ENCODE measurements around the gene FBXO27. TPM values are rescaled to one million over a fixed set of nuclear protein-coding genes. Genes with fewer than 3 reads are reported as not detected.

FBXO27 gene
- total RNA-seq, 4 donors from 2014 or later = 5.7 to 14.0 (median 8.3) TPM

DNA sequence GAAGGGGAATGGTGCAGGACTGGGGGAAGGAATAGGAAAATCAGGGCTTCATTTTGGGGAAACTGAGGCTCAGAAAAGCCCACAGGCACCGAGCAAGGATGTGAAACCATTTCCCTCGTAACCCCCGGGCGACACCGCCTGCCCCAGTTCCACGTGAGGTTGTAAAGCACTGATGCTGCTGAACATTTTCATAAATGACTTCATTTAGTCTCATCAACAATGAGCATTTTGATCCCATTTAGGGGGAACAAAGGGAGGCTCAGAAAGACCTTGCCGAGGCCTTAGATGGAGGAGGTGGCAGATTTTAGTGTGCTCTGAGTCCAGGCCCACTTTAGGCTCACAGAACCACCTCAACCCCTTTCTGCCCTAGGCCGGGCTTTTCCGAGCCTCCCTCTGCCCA lies 20.5 kb upstream of the FBXO27 start:
- no peaks in the 10 kb centered on the region for H3K4me1 ChIP-seq
- no peak for DNase-seq

DNA sequence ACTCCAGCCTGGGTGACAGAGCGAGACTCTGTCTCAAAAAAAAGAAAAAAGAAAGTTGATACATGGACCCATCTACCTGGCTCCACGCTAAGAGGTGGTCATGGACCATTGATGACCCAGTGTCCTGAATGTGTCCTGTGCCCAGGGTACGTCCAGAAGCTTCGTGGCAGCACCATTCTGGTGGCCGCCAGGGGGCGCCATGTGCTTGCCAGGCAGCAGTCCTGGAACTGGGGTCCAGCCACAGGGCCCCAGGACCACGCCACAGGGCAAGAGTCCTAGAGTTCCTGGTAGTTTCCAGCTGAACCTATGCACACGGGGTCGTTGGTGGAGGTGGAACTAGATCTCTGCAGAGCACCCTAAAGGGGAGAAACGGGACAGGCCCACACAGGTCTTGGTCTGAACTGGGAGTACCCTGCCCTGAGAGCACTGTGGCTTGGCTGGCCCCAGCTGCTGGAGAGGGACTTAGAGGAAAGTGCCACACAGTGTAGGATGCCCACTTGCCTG lies 19.9 kb upstream of the FBXO27 start:
- TF ChIP-seq CTCF (IDR thresholded peaks at IDR 0.05) = peak; percentile 56 to 81 (median 68)
- no peak for TF ChIP-seq POLR2A (IDR thresholded peaks at IDR 0.05)
- 17 to 24% methylated on average over 5 of the region's 10 CpGs for WGBS, 2 donors
- intact Hi-C loops (cut with DNase I) = no loop called here
- Histone ChIP-seq H3K4me1 (no peaks in the 10 kb centered on the region), H3K36me3 (no peaks in the 10 kb centered on the region), H3K27me3 (peaks cover 0 to 5% (median 0%) of the 10 kb centered on the region in 4 donors), H3K27ac (no peak overlapping the region), H3K4me3 (no peak overlapping the region), H3K9me3 (no peaks in the 10 kb centered on the region)
- no peak for DNase-seq

More for the DNA sequence above, 20.5 kb upstream of the FBXO27 start:
- no peak for TF ChIP-seq CTCF (IDR thresholded peaks at IDR 0.05)
- no peak for TF ChIP-seq POLR2A (IDR thresholded peaks at IDR 0.05)
- WGBS, 2 donors = 87 to 96% methylated on average over 5 to 7 of the region's 9 CpGs
- no peaks in the 10 kb centered on the region for H3K36me3 ChIP-seq
- H3K4me3 ChIP-seq = no peak overlapping the region
- no peak overlapping the region for H3K27ac ChIP-seq
- H3K27me3 ChIP-seq = peaks cover 0 to 5% (median 0%) of the 10 kb centered on the region in 4 donors
- no peaks in the 10 kb centered on the region for H3K9me3 ChIP-seq
- intact Hi-C loops (cut with DNase I) = no loop called here

- no peak overlapping the region for H3K4me3 ChIP-seq
- 81 to 94% methylated on average over 2 of the region's 2 CpGs for WGBS, 2 donors
Measured at GRCh38 chr19:39047073-39047472, 14.7 kb upstream of the FBXO27 start.

GRCh38 chr19:39046037-39046821 lies 13.9 kb upstream of the FBXO27 start:
- intact Hi-C loops (cut with DNase I) = no loop called here
- H3K36me3 ChIP-seq = no peaks in the 10 kb centered on the region
- peaks cover 0 to 4% (median 0%) of the 10 kb centered on the region in 4 donors for H3K27me3 ChIP-seq
- DNase-seq = no peak
- WGBS, 2 donors = 65 to 72% methylated on average over 6 to 7 of the region's 7 CpGs
- no peaks in the 10 kb centered on the region for H3K4me1 ChIP-seq
- H3K4me3 ChIP-seq = no peak overlapping the region
- H3K9me3 ChIP-seq = no peaks in the 10 kb centered on the region
- H3K27ac ChIP-seq = peak overlapping the region in 1 of 4 donors; percentile 0
- TF ChIP-seq POLR2A (IDR thresholded peaks at IDR 0.05) = no peak
- TF ChIP-seq CTCF (IDR thresholded peaks at IDR 0.05) = no peak

More at GRCh38 chr19:39047073-39047472, 14.7 kb upstream of the FBXO27 start:
- Histone ChIP-seq H3K27ac (no peak overlapping the region), H3K9me3 (no peaks in the 10 kb centered on the region), H3K27me3 (peaks cover 0 to 5% (median 0%) of the 10 kb centered on the region in 4 donors), H3K36me3 (no peaks in the 10 kb centered on the region), H3K4me1 (no peaks in the 10 kb centered on the region)
- TF ChIP-seq POLR2A (IDR thresholded peaks at IDR 0.05) = no peak
- no peak for TF ChIP-seq CTCF (IDR thresholded peaks at IDR 0.05)
- DNase-seq = no peak
- intact Hi-C loops (cut with DNase I) = no loop called here

- no peaks in the 10 kb centered on the region for H3K36me3 ChIP-seq
- no peaks in the 10 kb centered on the region for H3K9me3 ChIP-seq
- no peak overlapping the region for H3K4me3 ChIP-seq
- H3K27me3 ChIP-seq = no peaks in the 10 kb centered on the region
- TF ChIP-seq POLR2A (IDR thresholded peaks at IDR 0.05) (no peak), CTCF (IDR thresholded peaks at IDR 0.05) (no peak)
- peak overlapping the region in 1 of 4 donors; percentile 0 for H3K27ac ChIP-seq
- intact Hi-C loops (cut with DNase I) = no loop called here
- no peaks in the 10 kb centered on the region for H3K4me1 ChIP-seq
- DNase-seq = no peak
- WGBS, 2 donors = 76 to 77% methylated on average over 4 of the region's 6 CpGs
Measured at GRCh38 chr19:39045506-39045905, 13.2 kb upstream of the FBXO27 start.
